TTC549 (cell line): Measurements from ENCODE around the gene ZNF331.

Source experiments
- FAIRE-seq: peaks from 2 replicates; lab custom pipeline; 2012; peaks lifted over from hg19 to GRCh38; lab: Jason Lieb, UNC

Gene ZNF331

DNA sequence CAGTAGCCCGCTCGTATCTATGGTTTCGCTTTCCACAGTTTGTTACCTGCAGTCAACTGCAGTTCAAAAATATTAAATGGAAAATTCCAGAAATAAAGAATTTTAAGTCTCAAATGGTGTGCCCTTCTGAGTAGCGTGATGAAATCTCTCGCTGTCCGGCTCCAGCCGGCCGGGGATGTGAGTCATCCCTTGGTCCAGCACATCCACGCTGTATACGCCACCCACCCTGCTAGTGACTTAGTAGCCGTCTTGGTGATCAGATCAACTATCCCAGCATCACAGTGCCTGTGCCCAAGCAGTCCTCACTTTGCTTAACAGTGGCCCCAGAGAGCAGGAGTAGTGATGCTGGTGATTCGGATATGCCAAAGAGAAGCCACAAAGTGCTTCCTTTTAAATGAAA lies 40.0 kb downstream of the ZNF331 start:
- FAIRE-seq, result no peak

DNA sequence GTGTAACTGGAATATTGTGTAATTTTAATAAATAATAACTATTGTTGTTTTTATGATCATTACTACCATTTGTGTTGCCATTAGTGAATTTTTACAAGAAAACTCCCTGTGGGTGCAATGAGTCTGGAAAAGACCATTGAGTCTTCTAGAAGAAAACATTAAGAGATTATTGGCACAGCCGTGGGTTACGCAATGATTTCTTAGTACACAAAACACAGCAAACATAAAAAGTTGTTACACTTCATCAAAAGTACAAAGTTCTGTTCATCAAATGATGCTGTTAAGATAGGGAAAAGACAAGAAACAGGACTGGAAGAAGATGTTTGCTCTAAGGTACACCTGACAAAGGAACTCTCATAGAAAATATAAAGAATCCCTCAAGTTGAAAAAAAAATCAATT lies 41.6 kb downstream of the ZNF331 start:
- FAIRE-seq, result no peak

DNA sequence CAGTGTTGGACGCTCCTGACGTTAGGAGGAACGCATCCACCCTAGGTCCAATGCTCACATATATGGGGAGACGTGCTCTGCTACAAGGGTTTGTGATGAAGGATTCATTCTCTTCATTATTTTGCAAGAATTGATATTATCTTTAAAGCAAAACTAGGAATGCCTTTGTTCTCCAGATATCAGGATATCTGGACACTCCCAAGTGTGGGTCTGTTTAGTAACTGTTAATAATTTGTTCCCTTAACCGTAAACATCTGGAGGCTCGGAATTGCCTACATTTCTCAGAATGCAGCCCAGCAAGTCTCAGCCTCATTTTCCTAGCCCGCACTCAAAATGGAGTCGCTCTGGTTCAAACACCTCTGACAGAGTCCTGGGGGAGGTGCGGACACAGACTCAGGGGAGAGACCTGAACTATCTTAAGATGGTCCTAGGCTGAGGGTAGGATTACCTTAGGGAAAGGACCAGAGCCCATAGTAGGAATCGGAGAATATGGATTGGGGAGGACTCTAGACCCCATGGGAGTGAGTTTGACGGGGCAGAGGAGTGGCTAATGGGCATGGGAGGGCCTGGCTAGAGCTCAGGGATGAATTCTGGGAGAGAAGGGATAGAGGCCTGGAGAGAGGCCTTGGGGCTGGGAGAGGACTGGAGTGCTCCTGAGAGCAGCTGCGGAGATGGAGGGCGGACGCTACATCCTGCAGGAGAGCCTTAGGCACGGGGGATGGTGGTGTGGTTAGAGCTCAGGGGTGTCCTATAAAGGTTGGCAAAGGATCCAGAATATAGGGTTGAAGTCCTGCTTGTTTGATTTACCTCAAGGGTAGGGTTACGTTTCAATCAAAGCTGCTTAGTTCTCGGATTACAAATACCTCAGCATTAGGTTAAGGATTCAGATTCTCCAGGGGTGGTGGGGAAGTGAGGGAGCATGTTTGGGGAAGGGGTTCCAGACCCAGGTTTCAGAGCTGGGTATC lies 43.2 kb downstream of the ZNF331 start:
- FAIRE-seq, result no peak

DNA sequence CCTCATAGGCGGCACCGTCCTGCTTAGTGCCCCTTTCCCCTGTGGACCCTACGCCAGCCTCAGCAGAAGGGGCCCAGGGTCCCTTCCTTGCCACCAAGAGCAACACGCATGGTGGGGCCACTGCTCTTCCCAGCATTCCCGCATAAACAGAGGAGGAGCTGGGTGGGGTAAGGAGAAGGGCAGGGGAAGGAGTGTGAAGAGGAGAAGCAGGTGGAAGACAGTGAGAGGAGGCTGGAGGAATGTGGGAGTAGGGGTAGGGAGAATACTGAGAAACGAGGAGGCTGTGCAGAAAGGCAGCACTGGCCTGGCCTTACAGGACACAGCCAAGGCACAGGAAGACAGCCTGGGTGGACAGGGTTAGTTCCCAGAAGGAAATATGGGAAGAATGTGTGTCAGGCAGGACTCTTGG lies 43.9 kb downstream of the ZNF331 start:
- no peak for FAIRE-seq

DNA sequence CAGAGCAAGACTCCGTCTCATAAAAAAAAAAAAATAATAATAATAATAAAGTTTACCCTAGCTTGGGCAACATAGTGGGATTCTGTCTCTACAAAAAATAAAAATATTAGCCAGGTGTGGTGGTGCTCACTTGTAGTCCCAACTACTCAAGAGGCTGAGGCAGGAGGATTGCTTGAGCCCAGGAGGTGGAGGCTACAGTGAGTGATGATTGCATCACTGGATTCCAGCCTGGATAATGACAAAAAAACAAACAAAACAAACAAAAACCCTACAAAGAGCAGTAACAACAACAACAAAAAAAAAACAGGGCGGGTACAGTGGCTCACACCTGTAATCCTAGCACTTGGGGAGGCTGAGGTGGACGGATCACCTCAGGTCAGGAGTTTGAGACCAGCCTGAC lies 45.2 kb downstream of the ZNF331 start:
- no peak for FAIRE-seq

DNA sequence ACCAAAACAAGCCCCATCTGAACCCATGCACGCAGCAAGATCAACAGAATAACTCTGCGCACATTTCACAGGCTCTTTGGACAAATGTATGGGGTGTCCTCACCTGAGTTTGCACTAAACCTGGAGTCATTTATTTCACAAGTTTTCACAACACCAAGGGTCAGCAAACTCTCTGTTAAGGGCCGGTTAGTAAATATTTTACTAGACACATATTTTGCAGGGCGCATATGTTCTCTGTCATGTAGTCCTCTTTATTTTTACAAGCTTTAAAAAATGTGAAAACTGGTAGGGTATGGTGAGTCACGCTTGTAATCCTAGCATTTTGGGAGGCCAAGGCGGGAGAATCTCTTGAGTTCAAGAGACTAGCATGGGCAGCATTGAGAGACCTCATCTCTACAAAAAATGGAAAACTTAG lies 48.3 kb downstream of the ZNF331 start:
- FAIRE-seq, result no peak

DNA sequence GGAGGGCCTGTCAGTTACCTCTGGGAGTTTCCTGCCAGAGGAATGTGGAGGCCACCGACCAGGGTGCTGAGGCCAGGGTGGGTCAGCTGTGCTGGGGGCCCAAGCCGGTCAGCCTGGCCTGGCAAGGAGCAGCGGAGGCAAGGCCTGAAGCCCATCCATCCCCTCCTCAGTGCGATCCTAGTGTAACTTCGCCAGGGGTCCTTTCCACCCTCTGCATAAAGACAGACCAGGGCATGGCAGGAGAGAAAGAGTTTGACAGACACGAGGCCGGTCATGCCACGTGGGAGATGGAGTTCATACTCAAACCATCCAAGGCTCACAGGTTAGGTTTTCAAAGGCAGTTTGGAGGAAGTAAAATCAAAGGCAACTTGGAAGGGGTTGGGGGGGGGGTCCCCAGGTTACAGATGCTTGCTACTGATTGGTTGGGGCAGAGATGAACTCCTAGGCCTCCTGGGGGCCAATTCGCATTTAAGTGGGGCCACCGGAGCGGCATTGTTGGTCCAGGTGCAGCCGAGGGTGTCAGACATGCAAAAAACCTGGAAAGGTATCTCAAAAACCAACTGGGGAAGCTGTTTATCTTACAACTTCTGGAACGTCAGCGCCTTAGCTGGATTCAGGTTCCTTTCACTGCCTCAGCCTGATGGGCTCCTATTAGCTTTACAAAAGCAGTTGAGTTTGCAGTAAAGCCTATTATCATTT lies 57.0 kb downstream of the ZNF331 start:
- FAIRE-seq, result no peak

DNA sequence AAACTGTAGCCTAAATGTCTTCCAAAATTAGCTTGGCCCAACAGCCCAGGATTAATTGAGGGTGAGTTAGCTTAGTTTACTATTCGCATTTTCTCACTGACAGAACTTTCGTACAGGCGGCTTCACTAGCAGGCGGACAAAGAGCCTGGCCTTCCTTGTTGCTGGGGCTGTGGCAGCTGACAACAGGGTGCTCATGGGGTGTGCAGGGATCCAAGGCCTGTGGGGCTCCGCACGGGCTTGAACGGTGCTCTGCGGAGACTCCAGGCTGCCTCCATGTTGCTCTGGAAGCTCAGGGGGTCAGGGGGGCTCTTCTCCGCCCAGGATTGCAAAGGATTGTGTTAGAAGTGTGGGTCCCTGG lies 57.5 kb downstream of the ZNF331 start:
- no peak for FAIRE-seq

DNA sequence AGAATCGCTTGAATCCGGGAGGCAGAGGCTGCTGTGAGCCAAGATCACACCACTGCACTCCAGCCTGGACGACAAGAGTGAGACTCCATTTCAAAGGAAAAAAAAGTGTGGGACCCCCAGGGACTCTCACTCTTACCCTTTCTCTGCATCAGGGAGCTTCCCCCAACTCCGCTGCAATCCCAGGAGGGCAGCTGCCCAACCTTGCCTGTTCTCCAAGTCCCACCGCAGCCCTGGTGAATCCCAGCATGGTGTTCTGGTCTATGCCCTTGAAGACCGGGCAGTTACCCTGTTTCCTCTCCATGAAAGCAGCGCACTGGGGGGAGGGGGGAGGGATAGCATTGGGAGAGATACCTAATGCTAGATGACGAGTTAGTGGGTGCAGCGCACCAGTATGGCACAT lies 58.1 kb downstream of the ZNF331 start:
- no peak for FAIRE-seq

DNA sequence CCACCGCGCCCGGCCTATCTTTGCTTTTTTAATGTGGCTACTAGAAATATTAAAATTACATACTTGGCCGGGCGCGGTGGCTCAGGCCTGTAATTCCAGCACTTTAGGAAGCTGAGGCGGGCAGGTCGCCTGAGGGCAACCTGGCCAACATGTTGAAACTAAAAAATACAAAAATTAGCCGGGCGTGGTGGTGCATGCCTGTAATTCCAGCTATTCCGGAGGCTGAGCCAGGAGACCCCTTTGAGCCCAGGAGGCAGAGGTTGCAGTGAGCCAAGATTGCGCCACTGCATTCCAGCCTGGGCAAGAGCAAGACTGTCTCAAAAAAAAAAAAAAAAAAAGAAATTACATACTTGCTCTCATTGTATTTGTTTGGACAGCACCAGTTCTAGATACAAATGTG lies 59.1 kb downstream of the ZNF331 start:
- no peak for FAIRE-seq

DNA sequence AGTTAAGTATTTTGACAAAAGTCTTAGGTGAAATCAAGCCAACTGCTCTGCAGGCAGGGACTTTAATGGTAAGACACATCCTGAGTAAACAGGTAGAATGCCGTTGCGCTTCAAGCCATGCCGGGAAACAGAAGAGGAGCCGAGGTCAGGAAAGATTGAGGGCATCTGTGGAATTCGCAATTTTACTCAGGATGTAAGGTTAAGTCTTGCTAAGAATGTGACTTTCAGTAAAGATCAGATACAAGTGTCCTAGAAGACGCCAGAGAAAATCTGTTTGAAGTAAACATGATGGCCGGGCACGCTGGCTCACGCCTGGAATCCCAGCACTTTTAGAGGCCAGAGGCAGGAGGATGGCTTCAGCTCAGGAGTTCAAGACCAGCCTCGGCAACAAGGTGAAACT lies 60.4 kb downstream of the ZNF331 start:
- no peak for FAIRE-seq

DNA sequence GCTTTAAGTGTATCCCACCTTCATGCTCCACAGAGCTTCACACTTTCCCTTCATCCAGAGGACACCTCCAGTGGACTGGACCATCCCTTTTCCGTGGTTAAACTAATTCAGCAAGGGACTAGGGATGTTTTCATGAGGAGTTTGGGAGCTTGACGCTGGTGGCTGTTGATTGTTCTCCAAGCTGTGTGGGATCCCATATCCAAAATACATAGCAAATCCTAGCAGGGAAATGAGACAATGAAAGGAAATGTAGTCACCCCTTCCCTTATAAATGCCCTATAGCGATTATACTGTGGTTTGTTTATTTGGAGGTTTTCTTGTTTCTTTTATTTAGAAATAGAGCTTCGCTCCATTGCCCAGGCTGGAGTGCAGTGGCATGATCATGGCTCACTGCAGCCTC lies 62.3 kb downstream of the ZNF331 start:
- FAIRE-seq, result no peak

DNA sequence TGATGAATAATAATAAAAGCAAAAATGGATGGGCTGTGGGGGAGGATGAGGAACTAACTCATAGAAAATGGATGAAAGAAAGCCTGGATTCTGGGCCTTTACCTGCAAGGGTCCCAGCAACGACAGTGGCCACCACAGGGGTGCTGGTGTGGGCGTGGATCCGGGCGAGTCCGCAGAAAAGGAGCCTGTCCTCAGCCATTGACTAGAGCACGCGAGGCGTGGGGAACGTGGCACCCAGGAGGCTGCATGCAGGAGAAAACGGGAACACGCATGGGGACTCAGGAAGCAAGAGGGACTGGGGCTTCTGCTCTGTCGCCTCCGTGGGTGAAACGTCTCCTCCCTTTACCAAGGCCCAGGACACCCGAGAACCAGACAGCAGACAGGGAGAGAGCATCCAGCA lies 68.1 kb downstream of the ZNF331 start:
- FAIRE-seq, result no peak

DNA sequence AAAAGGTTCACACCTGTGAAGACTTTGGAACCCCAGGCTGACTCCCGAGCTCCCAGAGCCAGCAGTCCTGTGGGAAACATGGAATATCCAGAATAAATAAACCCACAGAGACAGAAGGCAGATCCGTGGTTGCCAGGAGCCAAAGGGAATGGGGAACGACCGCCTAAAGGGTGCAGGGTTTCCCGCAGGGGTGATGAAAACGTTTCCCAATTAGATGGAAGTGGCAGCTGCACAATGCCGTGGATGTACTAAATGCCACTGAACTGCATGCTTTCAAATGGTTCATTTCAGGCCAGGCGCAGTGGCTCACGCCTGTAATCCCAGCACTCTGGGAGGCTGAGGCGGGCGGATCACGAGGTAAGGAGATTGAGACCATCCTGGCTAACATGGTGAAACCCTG lies 70.4 kb downstream of the ZNF331 start:
- no peak for FAIRE-seq

DNA sequence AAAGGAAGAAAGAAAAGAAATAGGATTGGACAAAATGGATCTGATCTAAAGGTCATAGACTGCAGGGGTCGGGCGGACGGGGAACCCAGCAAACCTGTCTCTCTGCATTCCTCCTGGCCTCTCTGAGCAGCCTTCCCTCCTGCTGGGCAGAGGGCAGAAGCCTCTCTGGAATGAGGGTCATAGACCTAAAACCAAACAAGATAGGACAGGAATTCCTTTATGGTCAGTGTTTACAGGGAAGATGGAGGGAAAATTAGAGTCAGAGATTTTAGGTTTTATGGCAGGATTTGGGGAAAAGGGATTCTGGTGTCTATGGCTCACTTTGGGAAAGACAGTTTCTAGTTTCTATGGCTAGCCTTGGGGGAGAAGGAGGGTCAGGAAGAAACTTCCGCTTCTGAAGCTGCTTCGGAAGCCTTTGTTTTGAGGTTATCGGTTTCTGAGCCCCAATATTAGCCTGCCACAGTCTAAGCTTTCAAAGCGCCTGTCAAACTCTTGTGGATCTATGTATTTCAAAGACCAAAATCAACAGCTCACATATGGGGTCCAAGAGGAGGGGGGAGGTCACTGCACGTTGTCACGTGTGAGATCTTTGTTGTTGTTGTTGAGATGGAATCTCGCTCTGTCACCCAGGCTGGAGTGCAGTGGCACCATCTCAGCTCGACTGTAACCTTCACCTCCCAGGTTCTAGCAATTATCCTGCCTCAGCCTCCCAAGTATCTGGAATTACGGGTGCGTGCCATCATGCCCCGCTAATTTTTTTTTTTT lies 75.0 kb downstream of the ZNF331 start:
- FAIRE-seq, result no peak

DNA sequence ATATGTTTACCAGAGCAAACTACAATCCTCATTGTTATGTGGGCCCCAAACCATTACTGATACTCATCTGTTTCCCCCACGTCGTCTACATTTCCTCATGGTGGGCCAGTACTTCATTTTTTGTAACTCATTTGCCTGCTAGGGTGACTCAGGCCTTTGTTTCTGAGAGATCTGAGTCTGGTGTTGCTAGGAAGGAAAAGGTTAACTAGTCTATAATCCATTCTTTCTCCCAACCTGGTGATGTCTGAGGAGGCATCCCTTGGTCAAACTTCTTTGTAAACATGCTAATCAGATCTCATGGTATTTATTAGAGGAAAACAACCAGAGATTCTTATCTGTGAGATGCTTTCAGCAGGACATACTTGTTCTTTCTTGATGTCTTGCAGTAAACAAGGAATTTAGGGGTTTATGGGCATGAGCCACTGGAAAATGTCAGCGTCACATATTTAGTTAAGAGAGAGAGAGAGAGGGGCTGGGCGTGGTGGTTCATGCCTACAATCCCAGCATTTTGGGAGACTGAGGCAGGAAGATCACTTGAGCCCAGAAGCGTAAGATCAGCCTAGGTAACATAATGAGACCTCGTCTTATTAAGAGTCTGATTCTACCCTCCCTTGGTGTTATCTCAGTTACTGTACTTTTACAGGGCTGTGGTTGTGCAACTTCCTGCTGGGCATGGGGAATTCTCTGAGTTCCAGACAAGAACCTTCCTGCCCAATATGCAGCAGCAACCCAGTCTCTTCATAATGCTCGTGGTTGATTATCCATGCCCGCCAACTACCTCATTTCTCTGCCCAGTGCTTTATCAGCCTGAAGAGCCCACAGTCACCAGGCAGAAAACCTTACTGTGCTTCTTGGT lies 84.2 kb downstream of the ZNF331 start:
- no peak for FAIRE-seq

DNA sequence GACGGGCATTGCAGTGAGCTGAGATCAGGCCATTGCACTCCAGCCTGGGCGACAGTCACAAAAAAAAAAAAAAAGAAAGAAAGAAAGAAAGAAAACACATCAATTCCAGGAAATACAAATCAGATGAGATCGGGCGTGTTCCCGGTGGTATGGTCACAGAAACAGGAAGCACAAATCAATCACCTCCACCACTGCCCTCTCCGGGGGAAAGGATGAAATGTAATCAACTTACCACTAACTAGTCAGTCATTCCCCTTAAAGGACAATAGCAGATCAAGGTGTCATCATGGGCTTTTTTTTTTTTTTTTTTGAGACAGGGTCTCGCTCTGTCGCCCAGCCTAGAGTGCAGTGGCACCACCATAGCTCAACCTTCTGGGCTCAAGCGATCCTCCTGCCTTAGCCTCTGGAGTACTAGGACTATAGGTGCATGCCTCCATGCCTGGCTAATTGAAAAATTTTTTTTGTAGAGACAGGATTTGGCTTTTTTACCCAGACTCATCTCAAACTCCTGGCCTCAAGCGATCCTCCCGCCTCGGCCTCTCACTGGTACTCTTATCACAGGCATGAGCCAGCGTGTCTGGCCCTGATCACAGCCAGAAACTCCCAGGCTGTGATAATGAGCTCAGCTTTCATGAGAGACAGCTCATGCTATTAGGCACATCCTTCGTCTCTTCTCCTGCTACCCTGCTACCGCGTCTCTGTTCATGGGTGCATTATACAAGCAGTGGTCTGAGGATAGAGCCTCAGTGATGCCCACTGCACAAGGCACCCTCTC lies 87.0 kb downstream of the ZNF331 start:
- FAIRE-seq, result no peak

DNA sequence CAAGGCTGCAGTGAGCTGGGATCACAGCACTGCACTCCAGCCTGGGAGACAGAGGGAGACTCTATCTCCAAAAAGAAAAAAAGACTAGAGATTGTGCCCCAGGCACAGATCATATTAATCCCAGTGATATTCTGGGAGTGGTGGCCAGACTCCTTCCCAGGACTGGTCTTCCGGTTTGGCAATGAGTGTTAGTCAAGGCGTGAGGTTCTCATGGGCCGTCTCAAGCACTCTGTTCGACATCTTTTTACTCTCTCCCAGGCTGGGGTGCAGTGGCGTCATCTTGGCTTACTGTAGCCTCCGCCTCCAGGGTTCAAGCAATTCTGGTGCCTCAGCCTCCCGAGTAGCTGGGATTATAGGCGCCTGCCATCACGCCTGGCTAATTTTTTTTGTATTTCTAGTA lies 88.5 kb downstream of the ZNF331 start:
- FAIRE-seq, result no peak

DNA sequence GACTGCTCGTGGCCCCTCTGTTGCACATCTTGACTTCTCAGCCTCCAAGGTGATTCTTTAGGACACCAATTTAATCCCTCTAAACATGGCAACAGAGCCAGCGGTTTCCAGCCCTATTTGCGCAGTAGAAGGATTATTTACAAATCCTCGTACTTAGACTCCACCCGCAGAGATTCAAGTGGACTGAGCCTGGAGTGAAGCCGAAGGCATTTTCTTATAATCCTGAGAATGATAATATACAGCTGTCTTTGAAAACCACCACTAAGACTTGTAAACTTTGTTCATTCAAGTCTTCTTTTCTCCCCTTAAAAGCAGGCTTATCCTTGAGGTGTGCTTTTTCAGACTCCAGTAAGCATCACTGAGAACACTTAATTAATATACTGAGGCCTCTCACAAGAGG lies 89.0 kb downstream of the ZNF331 start:
- FAIRE-seq, result no peak
